SW 1271 (cell line): ENCODE results near the gene OR4F29.
"Not testable (repeated sequence)": the region's sequence is repeated elsewhere in the genome, so short reads cannot be mapped to it uniquely, and the experiment has no call there.

Experiments
- DNase-seq, 2 experiments: peaks; one replicate each; lab custom pipeline; 2025; lab: John Stamatoyannopoulos, UW

The OR4F29 gene

GRCh38 chr1:451578-451977 lies at the start of gene OR4F29:
OR4F29 (minus strand) TSS chr1:451678; CDS start chr1:451678, 0 bp downstream.
- DNase-seq = not testable (repeated sequence)
